ENCODE data around the gene TADA2A. TPM values are rescaled to one million over a fixed set of nuclear protein-coding genes. Genes with fewer than 3 reads are reported as not detected.

Gene TADA2A
- total RNA-seq, 1 experiment from 2014 or later: 11.4 TPM

GRCh38 chr17:37384560-37385149, 22.0 kb upstream of the TADA2A start:
- no TSS peak for BruUV-seq (replicated peaks)
- ChIA-PET POLR2A (no interaction called here), CTCF (no interaction called here)
- Histone ChIP-seq H3K27ac (ENCODE audit: low read length) (no peak overlapping the region), H3K4me3 (ENCODE audit: low read depth in 2 of 2, low read length in 2 of 2) (no peak overlapping the region), H3K27me3 (ENCODE audit: control insufficient read depth, insufficient read depth, low read length) (no peaks in the 10 kb centered on the region), H3K36me3 (ENCODE audit: control insufficient read depth, insufficient read depth, low read length) (no peaks in the 10 kb centered on the region), H3K9me3 (ENCODE audit: control insufficient read depth, insufficient read depth, low read depth, low read length) (no peaks in the 10 kb centered on the region), H3K4me1 (ENCODE audit: control insufficient read depth, insufficient read depth, low read length) (no peaks in the 10 kb centered on the region)
- in situ Hi-C loops (cut with HindIII; ENCODE audit: low pct_unique_long_range_greater_than_20kb, low sequenced_read_pairs) (no loop called here), intact Hi-C loops (cut with micrococcal nuclease; ENCODE audit: unreplicated experiment) (no loop called here)
- ATAC-seq: no peak
- no peak for DNase-seq (ENCODE audit: low read depth, low spot score)
- TF ChIP-seq TCF7L2 (IDR thresholded peaks at IDR 0.05; ENCODE audit: low read depth, low read length) (no peak), POLR2AphosphoS5 (IDR thresholded peaks at IDR 0.05; ENCODE audit: low read depth, low read length) (no peak), SIN3A (IDR thresholded peaks at IDR 0.05; ENCODE audit: borderline replicate concordance, insufficient read depth, low read depth, low read length) (no peak), CTCF (IDR thresholded peaks at IDR 0.05) (no peak), REST (IDR thresholded peaks at IDR 0.05; ENCODE audit: insufficient read depth in 1 of 2, low read depth in 2 of 2, low read length in 1 of 2) (no peak)

GRCh38 chr17:37385474-37385990, 21.2 kb upstream of the TADA2A start:
- POLR2A ChIA-PET: no interaction called here
- Histone ChIP-seq H3K4me3 (ENCODE audit: low read depth in 2 of 2, low read length in 2 of 2) (no peak overlapping the region), H3K27me3 (ENCODE audit: control insufficient read depth, insufficient read depth, low read length) (no peaks in the 10 kb centered on the region), H3K36me3 (ENCODE audit: control insufficient read depth, insufficient read depth, low read length) (no peaks in the 10 kb centered on the region), H3K9me3 (ENCODE audit: control insufficient read depth, insufficient read depth, low read depth, low read length) (no peaks in the 10 kb centered on the region), H3K27ac (ENCODE audit: low read length) (no peak overlapping the region), H3K4me1 (ENCODE audit: control insufficient read depth, insufficient read depth, low read length) (no peaks in the 10 kb centered on the region)
- no TSS peak for BruUV-seq (replicated peaks)
- in situ Hi-C loops (cut with HindIII; ENCODE audit: low pct_unique_long_range_greater_than_20kb, low sequenced_read_pairs) (no loop called here), intact Hi-C loops (cut with micrococcal nuclease; ENCODE audit: unreplicated experiment) (no loop called here)
- DNase-seq (ENCODE audit: low read depth, low spot score): no peak
- TF ChIP-seq CTCF (IDR thresholded peaks at IDR 0.05) (no peak), REST (IDR thresholded peaks at IDR 0.05; ENCODE audit: insufficient read depth in 1 of 2, low read depth in 2 of 2, low read length in 1 of 2) (no peak), POLR2AphosphoS5 (IDR thresholded peaks at IDR 0.05; ENCODE audit: low read depth, low read length) (no peak), TCF7L2 (IDR thresholded peaks at IDR 0.05; ENCODE audit: low read depth, low read length) (no peak), SIN3A (IDR thresholded peaks at IDR 0.05; ENCODE audit: borderline replicate concordance, insufficient read depth, low read depth, low read length) (no peak)
- CTCF ChIA-PET: no interaction called here
- ATAC-seq: no peak
